B cell (primary cell): ENCODE data around the gene CDH13.

Source experiments
- CTCF ChIP-seq: fragments of 200-600 bp; IDR thresholded peaks from one replicate; pipeline ENCODE4 v1.8.0; 2022; ENCODE audit warnings: antibody characterized with exemption, mild to moderate bottlenecking
- EZH2 ChIP-seq: IDR thresholded peaks from 2 replicates; pipeline ENCODE4 v1.6.1; 2012; ENCODE audit warnings: borderline replicate concordance, low read depth, mild to moderate bottlenecking, moderate library complexity, low read length; ENCODE audit not compliant: insufficient read depth, poor library complexity, severe bottlenecking

- TF ChIP-seq CTCF (no peak), EZH2 (no peak)
Measured at GRCh38 chr16:83433201-83433600, 806.4 kb downstream of the CDH13 start.
